ENCODE results near the gene CTSC. TPM values are rescaled to one million over a fixed set of nuclear protein-coding genes. Genes with fewer than 3 reads are reported as not detected.
"Not testable (repeated sequence)": the region's sequence is repeated elsewhere in the genome, so short reads cannot be mapped to it uniquely, and the experiment has no call there.

The CTSC gene
- total RNA-seq, 1 donor = 106 TPM

DNA sequence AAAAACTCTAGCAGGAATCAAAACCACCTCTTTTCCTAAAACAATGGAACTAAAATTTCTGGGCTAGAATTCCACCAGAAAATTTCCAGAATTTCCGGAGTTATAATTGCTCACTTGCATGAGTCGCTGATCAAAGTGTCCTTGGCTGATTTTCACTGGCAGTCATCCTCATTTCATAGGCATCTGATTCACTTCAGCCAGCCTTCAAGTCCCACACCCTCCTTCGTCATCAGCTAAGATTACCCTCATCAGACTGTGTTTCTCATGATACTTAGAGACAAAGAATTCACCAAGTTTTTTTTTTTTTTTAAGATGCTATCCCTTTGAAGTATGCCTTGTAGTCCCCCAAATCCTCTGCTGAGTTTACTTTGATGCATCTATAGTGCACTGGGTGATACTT lies 90.8 kb downstream of the CTSC start:
- Histone ChIP-seq H3K4me3 (ENCODE audit: low read length) (no peak overlapping the region), H3K27me3 (ENCODE audit: insufficient read depth, low read length) (no peaks in the 10 kb centered on the region), H3K4me1 (ENCODE audit: insufficient read depth, low read length) (no peaks in the 10 kb centered on the region), H3K9me3 (ENCODE audit: low read depth, low read length) (no peaks in the 10 kb centered on the region)

DNA sequence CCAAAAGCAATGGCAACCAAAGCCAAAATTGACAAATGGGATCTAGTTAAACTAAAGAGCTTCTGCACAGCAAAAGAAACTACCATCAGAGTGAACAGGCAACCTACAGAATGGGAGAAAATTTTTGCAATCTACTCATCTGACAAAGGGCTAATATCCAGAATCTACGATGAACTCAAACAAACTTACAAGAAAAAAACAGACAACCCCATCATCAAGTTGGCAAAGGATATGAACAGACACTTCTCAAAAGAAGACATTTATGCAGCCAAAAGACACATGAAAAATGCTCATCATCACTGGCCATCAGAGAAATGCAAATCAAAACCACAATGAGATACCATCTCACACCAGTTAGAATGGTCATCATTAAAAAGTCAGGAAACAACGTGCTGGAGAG lies 92.0 kb downstream of the CTSC start:
- H3K4me3 ChIP-seq (ENCODE audit: low read length); H3K9me3 ChIP-seq (ENCODE audit: low read depth, low read length); H3K4me1 ChIP-seq (ENCODE audit: insufficient read depth, low read length); H3K27me3 ChIP-seq (ENCODE audit: insufficient read depth, low read length): not testable (repeated sequence)

Other genes with a start within 250 kb of the CTSC start
- 1.3 TPM for gene RAB38, start 162.3 kb downstream of the CTSC start, total RNA-seq

Measured in mononuclear cell (primary cell).